K562 (cell line): ENCODE results near the gene PYGO2. TPM values are rescaled to one million over a fixed set of nuclear protein-coding genes. Genes with fewer than 3 reads are reported as not detected.
A peak's percentile ranks its signal among the peaks of the same experiment; 100 is the strongest.

Experiments used
- ARID1B ChIP-seq: fragments of 450-650 bp; IDR thresholded peaks from 2 replicates; pipeline ENCODE4 v1.6.1; 2016; ENCODE audit warnings: antibody characterized with exemption, mild to moderate bottlenecking, inconsistent platforms
- CSDE1 ChIP-seq, 2 experiments: fragments of 450-650 bp; IDR thresholded peaks; 2 replicates each; pipeline ENCODE4 v1.6.1; 2016; ENCODE audit warnings: mild to moderate bottlenecking in 1 of 2
- FUS ChIP-seq: fragments of 200-400 bp; formaldehyde crosslinking; optimal IDR thresholded peaks from 2 replicates; pipeline ENCODE3; 2017; ENCODE audit warnings: low read depth, low read length
- HLTF ChIP-seq: fragments of 450-650 bp; IDR thresholded peaks from 2 replicates; pipeline ENCODE4 v1.6.1; 2016
- HMGN3 ChIP-seq: IDR thresholded peaks from 2 replicates; pipeline ENCODE4 v1.6.1; 2011; ENCODE audit warnings: borderline replicate concordance, low read depth, mild to moderate bottlenecking, mixed read lengths, low read length; ENCODE audit not compliant: insufficient read length; ENCODE audit errors: extremely low read depth
- IFI16 ChIP-seq: fragments of 250-450 bp; sonication (Bioruptor Pico); IDR thresholded peaks from 2 replicates; pipeline ENCODE4 v2.1.2; 2022; ENCODE audit warnings: mild to moderate bottlenecking, inconsistent platforms
- LARP7 ChIP-seq: fragments of 450-650 bp; IDR thresholded peaks from 2 replicates; pipeline ENCODE4 v1.6.1; 2016
- MAZ ChIP-seq, 2 experiments: fragments of 450-650 bp in 1 of 2; sonication (generic) in 1 of 2; formaldehyde crosslinking; IDR thresholded peaks in 1 of 2; conservative IDR thresholded peaks in 1 of 2; 2 replicates each; pipeline versions ENCODE4 v1.4.0 to v1.5.0; 2020; ENCODE audit warnings: mild to moderate bottlenecking in 1 of 2, missing genetic modification reagents in 1 of 2
- MEIS2 ChIP-seq: fragments of 450-650 bp; IDR thresholded peaks from 2 replicates; pipeline ENCODE4 v1.6.1; 2014; ENCODE audit warnings: mild to moderate bottlenecking; ENCODE audit not compliant: partially characterized antibody
- MLX ChIP-seq, 2 experiments: fragments of 450-650 bp in 1 of 2; sonication (generic) in 1 of 2; formaldehyde crosslinking; conservative IDR thresholded peaks; 2 replicates each; pipeline versions ENCODE4 v1.4.0 to v1.8.1; 2020 to 2022; ENCODE audit warnings: mild to moderate bottlenecking in 1 of 2, missing genetic modification reagents in 1 of 2
- RBFOX2 ChIP-seq: fragments of 200-400 bp; formaldehyde crosslinking; IDR thresholded peaks from 2 replicates; pipeline ENCODE4 v1.6.1; 2017; ENCODE audit warnings: low read depth, mild to moderate bottlenecking, low read length, moderate library complexity
- SAFB2 ChIP-seq: fragments of 200-400 bp; formaldehyde crosslinking; IDR thresholded peaks from 2 replicates; pipeline ENCODE4 v1.6.1; 2018; ENCODE audit warnings: borderline replicate concordance, low read length, low read depth, moderate library complexity; ENCODE audit not compliant: severe bottlenecking
- SIRT6 ChIP-seq: IDR thresholded peaks from one replicate; pipeline ENCODE4 v1.6.1; 2012; ENCODE audit warnings: low read depth, mild to moderate bottlenecking, control low read depth, inconsistent platforms, low read length, moderate library complexity
- SRSF3 ChIP-seq: fragments of 200-400 bp; formaldehyde crosslinking; IDR thresholded peaks from 2 replicates; pipeline ENCODE4 v1.6.1; 2016; ENCODE audit warnings: mild to moderate bottlenecking, low read length, moderate library complexity; ENCODE audit not compliant: insufficient read depth
- ZNF212 ChIP-seq: fragments of 450-650 bp; formaldehyde crosslinking; IDR thresholded peaks from 2 replicates; pipeline ENCODE4 v1.4.0; 2020; ENCODE audit warnings: mild to moderate bottlenecking
- ZNF449 ChIP-seq: fragments of 250-450 bp; sonication (Bioruptor Pico); IDR thresholded peaks from 2 replicates; pipeline ENCODE4 v1.8.0; 2022; ENCODE audit warnings: moderate library complexity, mild to moderate bottlenecking, inconsistent platforms
- ZNF583 ChIP-seq: fragments of 250-450 bp; sonication (Bioruptor Pico); IDR thresholded peaks from 2 replicates; pipeline ENCODE4 v1.4.0; 2020
- polyA plus RNA-seq, 8 experiments: library from polyadenylated mRNA; depleted of rRNA in 4 of 8; stranded (reverse) in 5 of 8; unstranded in 3 of 8; fragments of >200 nt; fragmentation: Nextera tagmentation in 2 of 8; fragmentation: Illumina TruSeq in 1 of 8; extraction: Ambion mirVana in 2 of 8; extraction: Trizol in 1 of 8; gene quantifications; 2 replicates each; pipeline versions ENCODE4 v1.2.1 to v1.2.3, GENCODE V29; 2011 to 2014; ENCODE audit warnings: inconsistent platforms in 1 of 8, missing spikeins in 1 of 8
- total RNA-seq, 7 experiments: library from RNA; depleted of rRNA in 6 of 7; stranded (reverse); fragments of >200 nt in 6 of 7; fragmentation: Illumina TruSeq in 2 of 7; extraction: Trizol in 2 of 7; gene quantifications; 2 replicates each; pipeline versions ENCODE4 v1.2.1 to v1.2.3, GENCODE V29; 2011 to 2021; ENCODE audit warnings: low replicate concordance in 1 of 7
- TF ChIP-seq, protein P1 (sequence below): fragments of 450-650 bp; IDR thresholded peaks from 2 replicates; pipeline ENCODE4 v1.6.1; 2016; ENCODE audit warnings: antibody characterized with exemption
- TF ChIP-seq, protein P2 (sequence below): fragments of 450-650 bp; IDR thresholded peaks from one replicate; pipeline ENCODE4 v1.6.1; 2018; ENCODE audit warnings: mild to moderate bottlenecking, moderate library complexity; ENCODE audit not compliant: partially characterized antibody
- TF ChIP-seq, protein P3 (sequence below): fragments of 200-800 bp; sonication (Bioruptor generic); IDR thresholded peaks from 2 replicates; pipeline ENCODE4 v1.6.1; 2017; ENCODE audit warnings: missing genetic modification characterization, missing compliant biosample characterization
- TF ChIP-seq, protein P4 (sequence below): fragments of 450-650 bp; IDR thresholded peaks from 2 replicates; pipeline ENCODE4 v1.6.1; 2016

The PYGO2 gene
- total and polyA plus RNA-seq, 9 of the 15 experiments (the other 6 are each of a cell fraction or from before 2014, with no cell fraction given) = 8.3 to 36.2 (median 18.2) TPM

DNA sequence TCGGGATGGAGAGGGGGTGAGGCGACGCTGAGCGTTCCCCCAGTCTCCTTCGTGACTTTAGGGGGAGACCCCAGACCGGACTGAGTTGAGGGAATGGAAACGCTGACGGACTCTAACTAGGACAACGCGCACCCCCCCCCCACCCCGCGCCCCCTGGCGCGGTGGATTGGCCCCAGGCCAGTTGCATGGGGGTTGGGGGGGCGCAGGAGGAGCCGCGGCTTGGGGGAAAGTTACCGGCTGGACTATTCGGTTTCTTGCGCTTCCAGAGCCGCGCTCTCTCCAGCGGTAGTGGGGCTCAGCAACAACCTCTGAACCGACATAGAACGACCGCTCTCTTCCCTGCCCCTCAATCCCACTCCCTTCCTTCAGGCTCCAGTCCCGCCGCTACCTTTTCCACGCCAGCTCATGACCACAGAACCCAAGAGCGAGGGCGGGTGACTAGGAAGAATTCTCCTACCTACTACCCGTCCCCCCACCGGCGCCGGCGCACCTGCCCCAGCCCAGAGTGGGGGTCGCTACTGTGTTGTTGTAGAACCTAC, 41.7 kb upstream of the PYGO2 start (continued):
- TF ChIP-seq, protein P1, sequence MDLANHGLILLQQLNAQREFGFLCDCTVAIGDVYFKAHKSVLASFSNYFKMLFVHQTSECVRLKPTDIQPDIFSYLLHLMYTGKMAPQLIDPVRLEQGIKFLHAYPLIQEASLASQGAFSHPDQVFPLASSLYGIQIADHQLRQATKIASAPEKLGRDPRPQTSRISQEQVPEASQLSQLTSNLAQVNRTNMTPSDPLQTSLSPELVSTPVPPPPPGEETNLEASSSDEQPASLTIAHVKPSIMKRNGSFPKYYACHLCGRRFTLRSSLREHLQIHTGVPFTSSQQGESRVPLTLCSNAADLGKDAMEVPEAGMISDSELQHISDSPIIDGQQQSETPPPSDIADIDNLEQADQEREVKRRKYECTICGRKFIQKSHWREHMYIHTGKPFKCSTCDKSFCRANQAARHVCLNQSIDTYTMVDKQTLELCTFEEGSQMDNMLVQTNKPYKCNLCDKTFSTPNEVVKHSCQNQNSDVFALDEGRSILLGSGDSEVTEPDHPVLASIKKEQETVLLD = 0 out of 2 replicates have a peak, but pooled peaks have one; percentile 2
- TF ChIP-seq SAFB2 (no peak), LARP7 (no peak), FUS (no peak), SRSF3 (peak; percentile 7; the same call in 1 of the 2 replicates), SIRT6 (no peak), CSDE1 (IDR thresholded peaks at IDR 0.05) (no peak), ZNF583 (CRISPR knock-in tag) (no peak), HMGN3 (peak; percentile 67), ZNF449 (CRISPR knock-in tag) (no peak), MLX (CRISPR knock-in tag; conservative IDR thresholded peaks at IDR 0.05) (no peak), HLTF (no peak), RBFOX2 (peak; percentile 75), MAZ (CRISPR knock-in tag; conservative IDR thresholded peaks at IDR 0.05 in 1 of 2, IDR thresholded peaks at IDR 0.05 in 1 of 2) (peak in 1 of 2 experiments; percentile 19; a peak in 1 of 4 replicates), ARID1B (0 out of 2 replicates have a peak, but pooled peaks have one; percentile 5), ZNF212 (no peak), IFI16 (CRISPR knock-in tag) (no peak), MEIS2 (no peak)
- TF ChIP-seq, protein P2, sequence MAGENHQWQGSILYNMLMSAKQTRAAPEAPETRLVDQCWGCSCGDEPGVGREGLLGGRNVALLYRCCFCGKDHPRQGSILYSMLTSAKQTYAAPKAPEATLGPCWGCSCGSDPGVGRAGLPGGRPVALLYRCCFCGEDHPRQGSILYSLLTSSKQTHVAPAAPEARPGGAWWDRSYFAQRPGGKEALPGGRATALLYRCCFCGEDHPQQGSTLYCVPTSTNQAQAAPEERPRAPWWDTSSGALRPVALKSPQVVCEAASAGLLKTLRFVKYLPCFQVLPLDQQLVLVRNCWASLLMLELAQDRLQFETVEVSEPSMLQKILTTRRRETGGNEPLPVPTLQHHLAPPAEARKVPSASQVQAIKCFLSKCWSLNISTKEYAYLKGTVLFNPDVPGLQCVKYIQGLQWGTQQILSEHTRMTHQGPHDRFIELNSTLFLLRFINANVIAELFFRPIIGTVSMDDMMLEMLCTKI = no peak
- TF ChIP-seq, protein P3, sequence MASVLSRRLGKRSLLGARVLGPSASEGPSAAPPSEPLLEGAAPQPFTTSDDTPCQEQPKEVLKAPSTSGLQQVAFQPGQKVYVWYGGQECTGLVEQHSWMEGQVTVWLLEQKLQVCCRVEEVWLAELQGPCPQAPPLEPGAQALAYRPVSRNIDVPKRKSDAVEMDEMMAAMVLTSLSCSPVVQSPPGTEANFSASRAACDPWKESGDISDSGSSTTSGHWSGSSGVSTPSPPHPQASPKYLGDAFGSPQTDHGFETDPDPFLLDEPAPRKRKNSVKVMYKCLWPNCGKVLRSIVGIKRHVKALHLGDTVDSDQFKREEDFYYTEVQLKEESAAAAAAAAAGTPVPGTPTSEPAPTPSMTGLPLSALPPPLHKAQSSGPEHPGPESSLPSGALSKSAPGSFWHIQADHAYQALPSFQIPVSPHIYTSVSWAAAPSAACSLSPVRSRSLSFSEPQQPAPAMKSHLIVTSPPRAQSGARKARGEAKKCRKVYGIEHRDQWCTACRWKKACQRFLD (CRISPR knock-in tag) = no peak
- TF ChIP-seq, protein P4, sequence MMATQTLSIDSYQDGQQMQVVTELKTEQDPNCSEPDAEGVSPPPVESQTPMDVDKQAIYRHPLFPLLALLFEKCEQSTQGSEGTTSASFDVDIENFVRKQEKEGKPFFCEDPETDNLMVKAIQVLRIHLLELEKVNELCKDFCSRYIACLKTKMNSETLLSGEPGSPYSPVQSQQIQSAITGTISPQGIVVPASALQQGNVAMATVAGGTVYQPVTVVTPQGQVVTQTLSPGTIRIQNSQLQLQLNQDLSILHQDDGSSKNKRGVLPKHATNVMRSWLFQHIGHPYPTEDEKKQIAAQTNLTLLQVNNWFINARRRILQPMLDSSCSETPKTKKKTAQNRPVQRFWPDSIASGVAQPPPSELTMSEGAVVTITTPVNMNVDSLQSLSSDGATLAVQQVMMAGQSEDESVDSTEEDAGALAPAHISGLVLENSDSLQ = no peak
